Peyer's patch (tissue), 4 donors: ENCODE data around the gene NUDT6. TPM values are rescaled to one million over a fixed set of nuclear protein-coding genes. Genes with fewer than 3 reads are reported as not detected.

ENCODE experiments used
- DNase-seq, 3 donors: peaks; one replicate each; pipeline ENCODE4 v3.0.0-alpha.2; 2017 to 2019
- H3K27ac ChIP-seq, 4 donors: fragments of 200-600 bp; sonication (generic); one replicate each; pipeline ENCODE4 v1.5.1; 2016 to 2019
- H3K27me3 ChIP-seq, 2 donors: fragments of 200-600 bp; sonication (generic); one replicate each; pipeline ENCODE4 v1.5.1; 2019
- H3K36me3 ChIP-seq, 3 donors: fragments of 200-600 bp; sonication (generic); one replicate each; pipeline ENCODE4 v1.5.1; 2016 to 2019
- H3K4me1 ChIP-seq, 4 donors: fragments of 200-600 bp; sonication (generic); one replicate each; pipeline ENCODE4 v1.5.1; 2016 to 2019
- H3K4me3 ChIP-seq, 4 donors: fragments of 200-600 bp; sonication (generic); 1 replicate in 3 of 4; 2 replicates in 1 of 4; pipeline ENCODE4 v1.5.1; 2016 to 2019; ENCODE audit warnings: mild to moderate bottlenecking in 1 of 4
- H3K9me3 ChIP-seq, 4 donors: fragments of 200-600 bp; sonication (generic); one replicate each; pipeline ENCODE4 v1.5.1; 2016 to 2019; ENCODE audit warnings: mild to moderate bottlenecking in 1 of 4
- CTCF ChIP-seq, 6 experiments: fragments of 450-650 bp in 4 of 6; fragments of 200-600 bp in 2 of 6; sonication (generic) in 1 of 6; IDR thresholded peaks; one replicate each; pipeline ENCODE4 v1.5.1; 2017 to 2019; ENCODE audit warnings: antibody characterized with exemption in 6 of 6, mild to moderate bottlenecking in 3 of 6, moderate library complexity in 1 of 6
- POLR2A ChIP-seq, 2 donors: fragments of 450-650 bp; IDR thresholded peaks; one replicate each; pipeline ENCODE4 v1.5.1; 2017; ENCODE audit warnings: antibody characterized with exemption in 2 of 2, mild to moderate bottlenecking in 2 of 2, moderate library complexity in 2 of 2
- total RNA-seq, 4 donors: library from RNA; depleted of rRNA; stranded (reverse); fragments of >200 nt; gene quantifications; one replicate each; pipeline ENCODE4 v1.1.0, GENCODE V29; 2016

The NUDT6 gene
- total RNA-seq, 4 donors from 2014 or later = 8.7 to 12.4 (median 10.5) TPM

GRCh38 chr4:122960611-122961000, 38.2 kb upstream of the NUDT6 start:
- no peak for TF ChIP-seq POLR2A (IDR thresholded peaks at IDR 0.05)
- TF ChIP-seq CTCF (IDR thresholded peaks at IDR 0.05) = no peak
- Histone ChIP-seq H3K27ac (peak overlapping the region in 1 of 4 donors; percentile 4), H3K27me3 (no peaks in the 10 kb centered on the region), H3K4me3 (no peak overlapping the region), H3K4me1 (no peaks in the 10 kb centered on the region), H3K36me3 (no peaks in the 10 kb centered on the region), H3K9me3 (no peaks in the 10 kb centered on the region)
- no peak for DNase-seq

GRCh38 chr4:122959981-122960610, 37.7 kb upstream of the NUDT6 start:
- no peak for DNase-seq
- peak overlapping the region in 1 of 4 donors; percentile 4 for H3K27ac ChIP-seq
- TF ChIP-seq POLR2A (IDR thresholded peaks at IDR 0.05) (no peak), CTCF (IDR thresholded peaks at IDR 0.05) (no peak)
- H3K27me3 ChIP-seq = no peaks in the 10 kb centered on the region
- H3K4me3 ChIP-seq = no peak overlapping the region
- no peaks in the 10 kb centered on the region for H3K36me3 ChIP-seq
- no peaks in the 10 kb centered on the region for H3K9me3 ChIP-seq
- H3K4me1 ChIP-seq = no peaks in the 10 kb centered on the region

GRCh38 chr4:122959441-122959840, 37.0 kb upstream of the NUDT6 start:
- Histone ChIP-seq H3K9me3 (no peaks in the 10 kb centered on the region), H3K4me1 (no peaks in the 10 kb centered on the region), H3K27me3 (no peaks in the 10 kb centered on the region), H3K4me3 (no peak overlapping the region), H3K36me3 (no peaks in the 10 kb centered on the region), H3K27ac (no peak overlapping the region)
- TF ChIP-seq POLR2A (IDR thresholded peaks at IDR 0.05) (no peak), CTCF (IDR thresholded peaks at IDR 0.05) (no peak)
- DNase-seq = no peak

- Histone ChIP-seq H3K9me3 (no peaks in the 10 kb centered on the region), H3K27me3 (no peaks in the 10 kb centered on the region), H3K27ac (no peak overlapping the region), H3K4me1 (no peaks in the 10 kb centered on the region), H3K36me3 (peaks cover 0 to 4% (median 0%) of the 10 kb centered on the region in 3 donors), H3K4me3 (no peak overlapping the region)
- no peak for DNase-seq
- TF ChIP-seq CTCF (IDR thresholded peaks at IDR 0.05) (no peak), POLR2A (IDR thresholded peaks at IDR 0.05) (no peak)
Measured at GRCh38 chr4:122958505-122958904, 36.1 kb upstream of the NUDT6 start.

GRCh38 chr4:122953924-122954323, 31.5 kb upstream of the NUDT6 start:
- H3K27ac ChIP-seq = no peak overlapping the region
- H3K36me3 ChIP-seq = peaks cover 0 to 25% (median 0%) of the 10 kb centered on the region in 3 donors
- no peaks in the 10 kb centered on the region for H3K4me1 ChIP-seq
- no peak for TF ChIP-seq POLR2A (IDR thresholded peaks at IDR 0.05)
- no peak for TF ChIP-seq CTCF (IDR thresholded peaks at IDR 0.05)
- DNase-seq = no peak
- no peak overlapping the region for H3K4me3 ChIP-seq
- no peaks in the 10 kb centered on the region for H3K9me3 ChIP-seq
- no peaks in the 10 kb centered on the region for H3K27me3 ChIP-seq

- H3K9me3 ChIP-seq = no peaks in the 10 kb centered on the region
- DNase-seq = no peak
- H3K4me1 ChIP-seq = no peaks in the 10 kb centered on the region
- no peak overlapping the region for H3K4me3 ChIP-seq
- TF ChIP-seq POLR2A (IDR thresholded peaks at IDR 0.05) (no peak), CTCF (IDR thresholded peaks at IDR 0.05) (no peak)
- H3K36me3 ChIP-seq = peaks cover 0 to 38% (median 0%) of the 10 kb centered on the region in 3 donors
- no peaks in the 10 kb centered on the region for H3K27me3 ChIP-seq
- no peak overlapping the region for H3K27ac ChIP-seq
Measured at GRCh38 chr4:122952028-122952427, 29.6 kb upstream of the NUDT6 start.
